ENCODE data around the gene TNFRSF21.
"Not testable (repeated sequence)": the region's sequence is repeated elsewhere in the genome, so short reads cannot be mapped to it uniquely, and the experiment has no call there.

TNFRSF21 gene

GRCh38 chr6:47286301-47286700 lies 23.4 kb downstream of the TNFRSF21 start:
- no peak for DNase-seq (ENCODE audit: low spot score)

GRCh38 chr6:47283993-47284392 lies 25.7 kb downstream of the TNFRSF21 start:
- no peak for DNase-seq (ENCODE audit: low spot score)

GRCh38 chr6:47278545-47278944 lies 31.2 kb downstream of the TNFRSF21 start:
- DNase-seq (ENCODE audit: low spot score): no peak

- DNase-seq (ENCODE audit: low spot score): no peak
Observed at GRCh38 chr6:47277702-47278101, 32.0 kb downstream of the TNFRSF21 start.

GRCh38 chr6:47276377-47276776 lies 33.3 kb downstream of the TNFRSF21 start:
- DNase-seq (ENCODE audit: low spot score): no peak

GRCh38 chr6:47275640-47276039 lies 34.1 kb downstream of the TNFRSF21 start:
- no peak for DNase-seq (ENCODE audit: low spot score)

- not testable (repeated sequence) for DNase-seq (ENCODE audit: low spot score)
Observed at GRCh38 chr6:47275132-47275531, 34.6 kb downstream of the TNFRSF21 start.

GRCh38 chr6:47268572-47269187 lies 41.0 kb downstream of the TNFRSF21 start:
- no peak for DNase-seq (ENCODE audit: low spot score)

GRCh38 chr6:47267301-47267700 lies 42.4 kb downstream of the TNFRSF21 start:
- no peak for DNase-seq (ENCODE audit: low spot score)

GRCh38 chr6:47265971-47266370 lies 43.7 kb downstream of the TNFRSF21 start:
- no peak for DNase-seq (ENCODE audit: low spot score)

GRCh38 chr6:47264775-47265184 lies 44.9 kb downstream of the TNFRSF21 start:
- no peak for DNase-seq (ENCODE audit: low spot score)

- DNase-seq (ENCODE audit: low spot score): no peak
Observed at GRCh38 chr6:47263268-47263667, 46.4 kb downstream of the TNFRSF21 start.

- DNase-seq (ENCODE audit: low spot score): no peak
Observed at GRCh38 chr6:47262231-47262630, 47.5 kb downstream of the TNFRSF21 start.

- no peak for DNase-seq (ENCODE audit: low spot score)
Observed at GRCh38 chr6:47261191-47261590, 48.5 kb downstream of the TNFRSF21 start.

GRCh38 chr6:47260021-47260420 lies 49.7 kb downstream of the TNFRSF21 start:
- DNase-seq (ENCODE audit: low spot score): no peak

- no peak for DNase-seq (ENCODE audit: low spot score)
Observed at GRCh38 chr6:47258724-47259347, 50.9 kb downstream of the TNFRSF21 start.

GRCh38 chr6:47256981-47257730 lies 52.5 kb downstream of the TNFRSF21 start:
- no peak for DNase-seq (ENCODE audit: low spot score)

- DNase-seq (ENCODE audit: low spot score): no peak
Observed at GRCh38 chr6:47256361-47256760, 53.3 kb downstream of the TNFRSF21 start.

GRCh38 chr6:47254906-47255305 lies 54.8 kb downstream of the TNFRSF21 start:
- no peak for DNase-seq (ENCODE audit: low spot score)

- no peak for DNase-seq (ENCODE audit: low spot score)
Observed at GRCh38 chr6:47254051-47254450, 55.7 kb downstream of the TNFRSF21 start.

GRCh38 chr6:47253136-47253535 lies 56.6 kb downstream of the TNFRSF21 start:
- no peak for DNase-seq (ENCODE audit: low spot score)

GRCh38 chr6:47252633-47253032 lies 57.1 kb downstream of the TNFRSF21 start:
- no peak for DNase-seq (ENCODE audit: low spot score)

- no peak for DNase-seq (ENCODE audit: low spot score)
Observed at GRCh38 chr6:47251396-47251795, 58.3 kb downstream of the TNFRSF21 start.

Data from hematopoietic multipotent progenitor cell treated with erythropoietin and hydrocortisone succinate and interleukin-3 and kit ligand, for 17 days (in vitro differentiated cells).